Activated T-helper 17 cell treated with anti-CD3 and anti-CD28 coated beads, Interleukin-2, amount 50 U/mL, for 72 hours (primary cell): Measurements from ENCODE around the gene CATSPER2. TPM values are rescaled to one million over a fixed set of nuclear protein-coding genes. Genes with fewer than 3 reads are reported as not detected.
"Not testable (repeated sequence)": the region's sequence is repeated elsewhere in the genome, so short reads cannot be mapped to it uniquely, and the experiment has no call there.

Experiments used
- ATAC-seq: fragments of 150-1000 bp; cut with Tn5 transposase; replicated peaks from 2 replicates; pipeline ENCODE4 v1.10.0; 2021; ENCODE audit warnings: mild to moderate bottlenecking, moderate library complexity
- H3K27ac Mint-ChIP-seq: one replicate; pipeline ENCODE4 v1.8.0; 2022; ENCODE audit warnings: mixed read lengths
- H3K27me3 Mint-ChIP-seq: one replicate; pipeline ENCODE4 v1.8.0; 2022; ENCODE audit warnings: mixed read lengths
- H3K36me3 Mint-ChIP-seq: one replicate; pipeline ENCODE4 v1.8.0; 2022; ENCODE audit warnings: low read depth, mild to moderate bottlenecking, mixed read lengths
- H3K4me1 Mint-ChIP-seq: one replicate; pipeline ENCODE4 v1.8.0; 2022; ENCODE audit warnings: mixed read lengths
- H3K4me3 Mint-ChIP-seq: one replicate; pipeline ENCODE4 v1.8.0; 2022; ENCODE audit warnings: mild to moderate bottlenecking, mixed read lengths
- H3K9me3 Mint-ChIP-seq: one replicate; pipeline ENCODE4 v1.8.0; 2022; ENCODE audit warnings: mixed read lengths
- total RNA-seq, 2 donors: library from RNA; stranded (reverse); gene quantifications; one replicate each; pipeline ENCODE4 v1.2.3, GENCODE V29; 2022

Gene CATSPER2
- 1 to 10 TPM; 2.5 to 8.8 TPM for total RNA-seq

GRCh38 chr15:43648649-43649429, at the start of gene CATSPER2:
Gene CATSPER2 (minus strand): TSS chr15:43648844. CDS start chr15:43648061, 783 bp downstream.
- H3K4me3 Mint-ChIP-seq = no peak within 1 kb of the TSS
- H3K4me1 Mint-ChIP-seq = no peaks in the 10 kb centered on the region
- H3K27me3 Mint-ChIP-seq = no peaks in the 10 kb centered on the region
- H3K27ac Mint-ChIP-seq = no peak within 1 kb of the TSS
- peaks cover 19% of the 10 kb centered on the region for H3K36me3 Mint-ChIP-seq
- H3K9me3 Mint-ChIP-seq = no peaks in the 10 kb centered on the region
- ATAC-seq = no peak

DNA sequence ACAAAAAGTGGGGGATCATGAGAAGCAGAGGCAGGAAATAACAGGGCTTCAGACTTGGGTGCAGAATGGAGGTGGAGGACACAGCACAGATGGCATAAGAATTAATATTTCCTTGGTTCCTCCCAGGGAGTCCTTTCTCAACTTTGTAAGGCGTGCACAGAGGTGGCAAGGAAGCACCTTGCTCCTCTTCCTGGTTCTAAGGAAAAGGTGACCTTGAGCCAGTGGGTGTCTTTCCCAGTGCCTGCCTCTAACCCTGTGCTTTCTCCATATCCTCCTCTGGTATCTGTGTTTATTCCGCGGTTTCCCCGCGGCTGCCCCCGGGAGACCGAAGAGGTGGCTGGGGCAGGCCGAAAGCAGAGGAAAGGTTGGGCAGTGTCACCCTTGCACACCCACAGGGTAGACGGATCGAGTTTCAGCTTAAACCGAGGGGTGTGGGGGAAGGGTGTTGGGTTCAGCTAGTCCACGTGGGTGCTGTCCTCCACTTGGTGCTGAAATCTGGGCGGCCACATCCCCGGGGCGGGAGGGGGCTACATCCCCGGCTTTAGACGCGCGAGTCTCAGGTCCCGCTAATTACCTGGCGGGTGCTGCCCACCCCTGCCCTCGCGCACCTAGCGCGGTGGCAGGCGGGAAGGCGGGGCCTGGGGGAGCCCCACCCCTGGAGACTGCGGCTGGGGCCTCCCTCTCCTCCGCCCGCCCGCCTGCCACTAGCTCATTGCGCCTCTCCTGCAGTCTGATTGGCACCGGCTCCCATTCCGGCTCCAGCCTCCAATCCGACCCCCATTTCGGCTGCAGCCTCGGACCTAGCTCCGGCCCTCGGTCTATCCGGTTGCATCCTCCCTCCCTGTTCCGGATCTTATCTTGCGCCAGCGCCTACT, 44.7 kb upstream of the CATSPER2 start, which contains the start of gene CKMT1A:
CKMT1A (plus strand) TSS at position 712 of the 875 bp plus-strand sequence. CDS start 192 bp downstream, outside the sequence.
- H3K9me3 Mint-ChIP-seq, H3K4me3 Mint-ChIP-seq, H3K36me3 Mint-ChIP-seq, H3K27ac Mint-ChIP-seq, H3K4me1 Mint-ChIP-seq: not testable (repeated sequence)
- ATAC-seq = peak; percentile 23
- peaks cover 14% of the 10 kb centered on the region for H3K27me3 Mint-ChIP-seq

DNA sequence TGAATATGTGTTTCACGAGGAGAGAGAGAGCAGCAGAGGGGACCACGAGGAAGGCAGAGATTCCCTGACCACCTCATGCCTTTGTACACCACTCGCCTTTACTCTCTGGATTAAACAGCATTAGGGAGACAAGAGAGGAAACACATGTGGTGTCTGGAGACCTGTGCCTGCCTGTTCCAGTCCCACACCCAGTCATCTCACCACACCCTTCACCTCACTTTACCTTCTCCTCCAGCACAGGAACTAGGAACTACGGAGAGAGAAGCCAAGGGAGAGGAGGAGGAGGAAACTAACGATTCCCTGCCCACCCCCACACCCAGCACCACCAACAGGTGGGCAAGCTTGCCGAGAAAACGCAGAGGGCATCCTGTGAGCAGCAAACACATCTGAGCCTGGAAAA, 44.0 kb upstream of the CATSPER2 start:
- H3K27me3 Mint-ChIP-seq = peaks cover 12% of the 10 kb centered on the region
- H3K4me1 Mint-ChIP-seq, H3K4me3 Mint-ChIP-seq, H3K9me3 Mint-ChIP-seq, ATAC-seq, H3K27ac Mint-ChIP-seq, H3K36me3 Mint-ChIP-seq: not testable (repeated sequence)

DNA sequence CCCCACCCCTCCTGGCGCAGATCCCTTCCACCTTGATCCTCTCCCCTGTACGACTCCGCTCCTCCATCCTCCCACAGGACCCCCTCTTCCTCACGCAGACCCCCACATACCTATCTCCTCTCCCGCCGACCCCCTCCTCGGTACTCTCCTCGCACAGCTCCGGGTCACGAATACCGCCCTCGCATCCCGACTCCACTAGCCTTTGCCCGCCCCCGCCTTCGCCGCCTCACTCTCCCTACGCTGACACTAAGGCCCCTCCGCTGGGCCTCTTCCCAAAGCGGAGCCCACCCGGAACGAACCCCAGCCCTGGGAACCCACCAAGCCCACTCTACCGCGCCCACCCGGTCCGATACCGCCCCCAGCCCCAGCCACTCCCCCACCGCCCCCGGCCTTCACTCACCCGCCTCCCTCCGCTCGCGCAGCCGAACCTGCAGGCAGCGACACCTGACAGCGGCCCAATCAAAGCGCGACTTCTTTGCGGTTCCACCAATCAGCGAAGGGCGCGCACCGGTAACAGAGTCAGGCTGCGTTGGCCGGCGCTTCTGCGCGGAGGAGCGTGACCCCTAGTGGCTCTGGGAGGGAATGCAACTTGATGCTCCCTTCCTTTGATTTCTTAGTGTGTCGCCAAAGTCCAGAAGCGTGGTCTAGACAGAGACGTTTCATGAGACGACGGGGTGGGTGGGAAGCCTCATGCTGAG, 41.1 kb upstream of the CATSPER2 start:
- H3K9me3 Mint-ChIP-seq, H3K4me3 Mint-ChIP-seq, H3K4me1 Mint-ChIP-seq, H3K27ac Mint-ChIP-seq, H3K27me3 Mint-ChIP-seq, H3K36me3 Mint-ChIP-seq: not testable (repeated sequence)
- peak; percentile 99 for ATAC-seq

GRCh38 chr15:43674175-43674574, 25.5 kb upstream of the CATSPER2 start:
- not testable (repeated sequence) for H3K4me1 Mint-ChIP-seq, H3K27me3 Mint-ChIP-seq, H3K4me3 Mint-ChIP-seq, H3K36me3 Mint-ChIP-seq, H3K27ac Mint-ChIP-seq, H3K9me3 Mint-ChIP-seq
- ATAC-seq = peak; percentile 71

DNA sequence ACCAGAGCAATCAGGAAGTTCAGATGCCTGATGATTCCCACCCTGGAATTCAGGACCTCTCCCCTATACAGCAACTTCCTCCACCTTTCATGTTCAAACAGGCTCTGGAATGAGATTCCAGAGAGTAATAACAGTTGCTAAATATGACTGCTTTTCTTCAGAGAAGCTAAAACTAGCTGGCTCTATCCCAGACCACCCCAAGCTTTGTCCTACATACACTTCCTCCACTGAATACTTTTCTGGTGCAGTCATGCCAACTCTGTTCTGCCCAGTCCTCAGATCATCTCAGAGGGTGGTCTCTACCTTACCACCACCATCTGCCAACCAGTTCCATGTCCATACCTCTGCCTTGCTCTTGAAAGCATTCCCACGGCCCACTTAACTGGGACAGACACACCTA, 17.5 kb upstream of the CATSPER2 start:
- not testable (repeated sequence) for ATAC-seq, H3K4me1 Mint-ChIP-seq, H3K9me3 Mint-ChIP-seq, H3K27ac Mint-ChIP-seq, H3K4me3 Mint-ChIP-seq, H3K27me3 Mint-ChIP-seq, H3K36me3 Mint-ChIP-seq

DNA sequence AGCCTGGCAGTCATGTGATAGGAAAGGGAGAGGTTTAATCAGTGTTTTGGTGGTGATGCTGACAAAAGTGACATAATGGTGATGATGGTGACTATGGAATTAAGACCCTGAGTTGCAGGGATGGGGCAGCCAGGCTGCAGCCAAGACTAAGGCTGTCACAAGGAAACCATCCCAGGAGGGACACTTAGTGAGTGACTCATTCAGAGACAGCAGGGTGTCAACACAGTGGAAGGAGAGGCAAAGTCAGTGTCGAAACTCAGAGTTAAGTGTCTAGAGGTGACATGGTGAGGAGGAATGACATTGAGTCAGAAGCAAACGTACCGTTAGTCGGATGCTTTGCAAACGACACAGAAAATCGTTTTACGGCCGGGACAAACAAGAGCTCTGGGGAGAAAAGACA, 14.7 kb upstream of the CATSPER2 start:
- not testable (repeated sequence) for H3K27me3 Mint-ChIP-seq, H3K9me3 Mint-ChIP-seq, H3K4me3 Mint-ChIP-seq, H3K4me1 Mint-ChIP-seq, ATAC-seq, H3K27ac Mint-ChIP-seq, H3K36me3 Mint-ChIP-seq

DNA sequence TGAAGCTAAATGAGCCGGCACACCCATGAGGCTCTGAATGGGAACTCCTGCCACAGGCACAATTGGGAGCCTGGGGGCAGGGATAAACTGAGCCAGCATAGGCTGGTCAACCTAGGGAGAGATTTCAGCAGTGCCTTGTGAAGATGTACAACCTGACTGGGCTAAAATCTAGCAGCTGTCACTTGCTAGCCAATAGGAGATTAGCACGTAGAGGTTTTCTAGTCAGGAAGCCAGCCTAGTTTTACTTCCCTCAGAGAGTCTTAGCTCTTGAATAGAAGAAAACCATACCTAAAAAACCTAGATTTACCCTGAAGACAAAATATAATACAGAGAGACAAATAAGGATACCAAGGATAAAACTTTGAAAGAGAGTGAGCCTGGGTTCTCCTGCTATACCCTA, 13.6 kb upstream of the CATSPER2 start:
- H3K27ac Mint-ChIP-seq, H3K4me1 Mint-ChIP-seq, ATAC-seq, H3K36me3 Mint-ChIP-seq, H3K27me3 Mint-ChIP-seq, H3K9me3 Mint-ChIP-seq, H3K4me3 Mint-ChIP-seq: not testable (repeated sequence)

GRCh38 chr15:43659727-43660126, 11.1 kb upstream of the CATSPER2 start:
- not testable (repeated sequence) for ATAC-seq, H3K27me3 Mint-ChIP-seq, H3K4me3 Mint-ChIP-seq, H3K9me3 Mint-ChIP-seq, H3K4me1 Mint-ChIP-seq, H3K27ac Mint-ChIP-seq, H3K36me3 Mint-ChIP-seq

- H3K4me3 Mint-ChIP-seq = not testable (repeated sequence)
These were observed 834 bp upstream of the CATSPER2 start for GRCh38 chr15:43649430-43649926.

DNA sequence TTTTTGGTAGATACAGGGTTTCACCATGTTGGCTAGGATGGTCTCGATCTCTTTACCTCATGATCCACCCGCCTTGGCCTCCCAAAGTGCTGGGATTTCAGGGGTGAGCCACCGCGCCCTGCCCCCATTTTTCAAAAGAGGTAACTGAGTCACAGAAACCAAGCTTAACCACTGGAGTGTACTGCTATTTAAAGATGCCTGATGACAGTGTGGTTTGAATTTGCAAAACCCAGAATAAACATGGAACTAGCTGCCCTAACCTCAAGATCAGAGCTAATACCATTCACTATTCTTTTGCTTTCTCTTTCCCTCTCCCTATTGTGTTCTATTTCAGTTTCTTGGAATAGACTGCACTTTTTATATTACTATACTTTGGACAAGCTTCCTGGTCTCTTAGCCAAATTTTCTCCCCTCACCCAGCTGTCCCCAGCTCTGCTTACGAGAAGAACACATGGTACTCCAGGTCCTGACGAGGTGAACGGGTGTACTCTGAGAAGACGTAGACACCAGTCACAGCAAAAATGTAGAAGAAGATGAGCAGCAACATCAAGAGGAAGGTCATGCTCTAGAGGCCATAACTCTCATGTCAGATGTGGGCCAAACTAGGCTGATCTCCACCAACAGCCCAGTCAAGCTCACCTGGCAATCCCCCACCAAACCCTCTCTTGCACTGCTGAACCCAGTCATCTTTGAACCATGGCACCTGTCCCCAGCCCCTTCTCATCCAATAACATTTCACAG, 10.0 kb downstream of the CATSPER2 start:
- not testable (repeated sequence) for H3K4me1 Mint-ChIP-seq, H3K27me3 Mint-ChIP-seq, H3K9me3 Mint-ChIP-seq, H3K4me3 Mint-ChIP-seq, H3K36me3 Mint-ChIP-seq, H3K27ac Mint-ChIP-seq
- peak; percentile 48 for ATAC-seq

More at GRCh38 chr15:43649430-43649926, 834 bp upstream of the CATSPER2 start:
- H3K9me3 Mint-ChIP-seq, H3K4me1 Mint-ChIP-seq, H3K27me3 Mint-ChIP-seq, H3K27ac Mint-ChIP-seq: not testable (repeated sequence)
- H3K36me3 Mint-ChIP-seq = peaks cover 19% of the 10 kb centered on the region
- peak; percentile 14 for ATAC-seq

DNA sequence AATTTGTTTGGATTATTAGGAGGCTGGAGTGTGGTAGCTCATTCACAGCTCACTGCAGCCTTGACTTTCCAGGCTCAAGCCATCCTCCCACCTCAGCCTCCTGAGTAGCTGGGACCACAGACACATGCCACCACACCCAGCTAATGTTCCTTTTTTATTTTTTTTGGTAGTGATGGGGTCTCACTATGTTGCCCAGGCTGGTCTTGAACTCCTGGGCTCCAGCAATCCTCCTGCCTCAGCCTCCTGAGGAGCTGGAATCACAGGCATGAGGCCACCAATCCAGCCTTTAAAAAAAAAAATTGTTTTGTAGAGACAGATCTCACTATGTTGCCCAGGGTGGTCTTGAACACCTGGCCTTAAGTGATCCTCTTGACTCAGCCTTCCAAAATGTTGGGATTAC, 21.7 kb downstream of the CATSPER2 start:
- H3K27ac Mint-ChIP-seq, H3K4me1 Mint-ChIP-seq, ATAC-seq, H3K36me3 Mint-ChIP-seq, H3K9me3 Mint-ChIP-seq, H3K27me3 Mint-ChIP-seq, H3K4me3 Mint-ChIP-seq: not testable (repeated sequence)

DNA sequence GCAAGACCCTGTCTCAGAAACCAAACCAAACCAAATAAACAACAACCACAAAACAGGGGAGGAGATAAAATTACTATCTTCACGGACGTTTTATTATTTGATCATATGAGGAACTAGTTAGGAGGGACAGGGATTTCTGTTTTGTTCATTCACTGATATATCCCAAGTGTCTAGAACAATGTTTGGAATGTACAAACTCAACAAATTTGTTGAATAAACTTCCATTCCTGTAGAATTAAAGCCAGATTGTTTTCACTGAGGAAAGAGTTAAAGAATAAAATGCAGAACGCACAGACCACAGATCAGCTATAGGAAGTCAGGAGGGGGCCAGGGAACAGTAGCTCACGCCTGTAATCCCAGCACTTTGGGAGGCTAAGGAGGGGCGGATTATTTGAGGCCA, 23.5 kb downstream of the CATSPER2 start:
- H3K27me3 Mint-ChIP-seq = peaks cover 6% of the 10 kb centered on the region
- no peak overlapping the region for H3K27ac Mint-ChIP-seq
- no peak for ATAC-seq
- no peaks in the 10 kb centered on the region for H3K36me3 Mint-ChIP-seq
- no peaks in the 10 kb centered on the region for H3K4me1 Mint-ChIP-seq
- H3K4me3 Mint-ChIP-seq = no peak overlapping the region
- H3K9me3 Mint-ChIP-seq = no peaks in the 10 kb centered on the region
